Prostate gland (tissue), 2 donors: ENCODE measurements around the gene PAFAH2. TPM values are rescaled to one million over a fixed set of nuclear protein-coding genes. Genes with fewer than 3 reads are reported as not detected.

Experiments
- DNase-seq: peaks from one replicate; pipeline ENCODE4 v3.0.0-alpha.2; 2019; ENCODE audit warnings: low spot score
- H3K27ac ChIP-seq, 2 donors: fragments of 200-600 bp; sonication (generic); 2 replicates each; pipeline ENCODE4 v1.5.1; 2017 to 2019
- H3K27me3 ChIP-seq: fragments of 200-600 bp; sonication (generic); replicated peaks from 2 replicates; pipeline ENCODE4 v1.5.1; 2019; ENCODE audit not compliant: insufficient read depth
- H3K36me3 ChIP-seq, 2 donors: fragments of 200-600 bp; sonication (generic); 1 replicate in 1 of 2; 2 replicates in 1 of 2; pipeline versions ENCODE4 v1.5.1 to v1.8.1; 2017 to 2019
- H3K4me1 ChIP-seq: fragments of 200-600 bp; sonication (generic); replicated peaks from 2 replicates; pipeline ENCODE4 v1.5.1; 2019
- H3K4me3 ChIP-seq, 2 donors: fragments of 200-600 bp; sonication (generic); 2 replicates each; pipeline ENCODE4 v1.5.1; 2017 to 2019
- H3K9me3 ChIP-seq: fragments of 200-600 bp; sonication (generic); 2 replicates; pipeline ENCODE4 v1.5.1; 2017
- POLR2A ChIP-seq: fragments of 450-650 bp; IDR thresholded peaks from one replicate; pipeline ENCODE4 v1.6.1; 2016; ENCODE audit warnings: antibody characterized with exemption, mild to moderate bottlenecking
- POLR2AphosphoS5 ChIP-seq: sonication (generic); formaldehyde crosslinking; IDR thresholded peaks from one replicate; pipeline ENCODE4 v1.6.1; 2017; ENCODE audit warnings: antibody characterized with exemption
- WGBS: methylation state at CpG from one replicate; pipeline ENCODE4 v1.1.5; 2018; 5-methylcytosine and 5-hydroxymethylcytosine counted together
- intact Hi-C: fragments of 100-400 bp; cut with DNase I; formaldehyde crosslinking; loops from one replicate; pipeline ENCODE4 v1.14.2; 2022
- total RNA-seq, 2 donors: library from RNA; depleted of rRNA; stranded (reverse); fragments of >200 nt; gene quantifications; one replicate each; pipeline ENCODE4 v1.1.0, GENCODE V29; 2016
- TF ChIP-seq, protein P1 (sequence below), 4 experiments: fragments of 200-600 bp in 2 of 4; fragments of 450-650 bp in 2 of 4; sonication (generic) in 2 of 4; IDR thresholded peaks; 1 replicate in 3 of 4; 2 replicates in 1 of 4; pipeline ENCODE4 v1.5.1; 2016 to 2019; ENCODE audit warnings: antibody characterized with exemption in 4 of 4, mild to moderate bottlenecking in 2 of 4, moderate library complexity in 2 of 4

The PAFAH2 gene
- total RNA-seq, 2 donors from 2014 or later: 17.4 to 18.7 TPM

DNA sequence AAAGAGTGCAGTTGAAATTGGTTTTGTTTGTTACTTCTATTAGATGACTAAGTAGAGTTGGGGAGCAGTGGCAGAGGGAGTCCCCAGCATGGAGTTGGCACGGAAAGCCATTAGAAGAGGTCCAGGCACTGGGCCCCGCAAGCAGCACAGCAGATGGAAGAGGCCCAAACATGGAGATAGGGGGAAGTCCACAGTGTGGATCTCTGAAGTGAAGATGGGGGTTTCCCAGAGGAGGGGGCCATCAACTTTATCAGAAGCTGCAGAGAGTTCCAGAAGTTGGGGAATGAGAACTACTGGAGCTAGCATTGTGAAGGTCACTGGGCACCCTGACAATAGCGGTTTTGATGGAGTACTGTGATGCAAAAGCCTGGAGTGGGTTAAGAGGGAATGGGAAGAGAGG is 30.6 kb downstream of the PAFAH2 start:
- 95% methylated on average over 3 of the region's 3 CpGs for WGBS
- no peak for DNase-seq
- Histone ChIP-seq H3K9me3 (no peaks in the 10 kb centered on the region), H3K27me3 (no peaks in the 10 kb centered on the region), H3K4me3 (no peak overlapping the region), H3K36me3 (no peaks in the 10 kb centered on the region), H3K4me1 (no peaks in the 10 kb centered on the region), H3K27ac (no peak overlapping the region)
- intact Hi-C loops: no loop called here
- TF ChIP-seq POLR2AphosphoS5 (no peak), POLR2A (no peak)
- TF ChIP-seq, protein P1, sequence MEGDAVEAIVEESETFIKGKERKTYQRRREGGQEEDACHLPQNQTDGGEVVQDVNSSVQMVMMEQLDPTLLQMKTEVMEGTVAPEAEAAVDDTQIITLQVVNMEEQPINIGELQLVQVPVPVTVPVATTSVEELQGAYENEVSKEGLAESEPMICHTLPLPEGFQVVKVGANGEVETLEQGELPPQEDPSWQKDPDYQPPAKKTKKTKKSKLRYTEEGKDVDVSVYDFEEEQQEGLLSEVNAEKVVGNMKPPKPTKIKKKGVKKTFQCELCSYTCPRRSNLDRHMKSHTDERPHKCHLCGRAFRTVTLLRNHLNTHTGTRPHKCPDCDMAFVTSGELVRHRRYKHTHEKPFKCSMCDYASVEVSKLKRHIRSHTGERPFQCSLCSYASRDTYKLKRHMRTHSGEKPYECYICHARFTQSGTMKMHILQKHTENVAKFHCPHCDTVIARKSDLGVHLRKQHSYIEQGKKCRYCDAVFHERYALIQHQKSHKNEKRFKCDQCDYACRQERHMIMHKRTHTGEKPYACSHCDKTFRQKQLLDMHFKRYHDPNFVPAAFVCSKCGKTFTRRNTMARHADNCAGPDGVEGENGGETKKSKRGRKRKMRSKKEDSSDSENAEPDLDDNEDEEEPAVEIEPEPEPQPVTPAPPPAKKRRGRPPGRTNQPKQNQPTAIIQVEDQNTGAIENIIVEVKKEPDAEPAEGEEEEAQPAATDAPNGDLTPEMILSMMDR (IDR thresholded peaks at IDR 0.05): no peak

DNA sequence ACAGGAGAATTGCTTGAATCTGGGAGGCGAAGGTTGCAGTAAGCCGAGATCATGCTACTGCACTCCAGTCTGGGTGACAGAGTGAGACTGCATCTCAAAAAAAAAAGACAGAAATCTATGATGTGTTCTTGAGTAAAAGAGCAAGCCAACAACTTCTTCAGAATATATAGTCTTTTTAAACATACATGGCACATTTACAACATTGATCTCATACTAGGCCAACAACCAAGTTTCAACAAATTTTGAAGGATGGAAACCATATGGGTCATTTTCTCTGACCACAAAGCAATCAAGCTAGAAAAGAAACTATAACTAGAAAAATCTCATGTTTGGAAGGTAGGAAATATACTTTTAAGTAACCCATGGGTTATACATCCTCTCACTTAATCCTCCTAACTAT is 38.3 kb downstream of the PAFAH2 start:
- 87% methylated on average over 2 of the region's 2 CpGs for WGBS
- no peak overlapping the region for H3K4me3 ChIP-seq
- peaks cover 4 to 12% of the 10 kb centered on the region in 2 donors for H3K36me3 ChIP-seq
- H3K27me3 ChIP-seq: no peaks in the 10 kb centered on the region
- no peak for TF ChIP-seq POLR2AphosphoS5
- no peak for TF ChIP-seq POLR2A
- TF ChIP-seq, protein P1 (IDR thresholded peaks at IDR 0.05): no peak
- H3K4me1 ChIP-seq: no peaks in the 10 kb centered on the region
- no peaks in the 10 kb centered on the region for H3K9me3 ChIP-seq
- no peak for DNase-seq
- intact Hi-C loops: no loop called here
- H3K27ac ChIP-seq: no peak overlapping the region

DNA sequence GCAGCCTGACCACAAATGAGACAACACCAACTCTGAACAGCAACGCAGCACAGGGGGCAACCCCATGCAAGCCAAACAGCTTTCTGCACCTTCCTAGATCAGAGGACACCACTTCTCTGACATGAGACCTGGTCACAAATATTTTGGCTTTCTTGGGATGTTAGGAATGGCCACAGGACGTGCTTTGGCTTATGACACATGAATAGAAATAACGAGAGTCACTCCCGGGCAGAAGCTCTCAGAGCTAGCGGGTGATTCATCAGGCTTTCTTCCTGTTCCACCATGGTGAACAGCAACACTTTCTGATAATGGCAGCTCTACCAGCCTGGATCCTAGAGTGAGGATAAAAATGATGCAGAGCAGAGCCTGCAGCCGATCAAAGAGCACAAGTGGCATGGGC is 39.4 kb downstream of the PAFAH2 start:
- no peak overlapping the region for H3K4me3 ChIP-seq
- WGBS: 93% methylated on average over 6 of the region's 6 CpGs
- TF ChIP-seq POLR2AphosphoS5 (no peak), POLR2A (no peak)
- TF ChIP-seq, protein P1 (IDR thresholded peaks at IDR 0.05): no peak
- H3K36me3 ChIP-seq: peaks cover 4 to 12% of the 10 kb centered on the region in 2 donors
- H3K27ac ChIP-seq: no peak overlapping the region
- no peak for DNase-seq
- no peaks in the 10 kb centered on the region for H3K27me3 ChIP-seq
- no peaks in the 10 kb centered on the region for H3K4me1 ChIP-seq
- H3K9me3 ChIP-seq: no peaks in the 10 kb centered on the region
- intact Hi-C loops: no loop called here

DNA sequence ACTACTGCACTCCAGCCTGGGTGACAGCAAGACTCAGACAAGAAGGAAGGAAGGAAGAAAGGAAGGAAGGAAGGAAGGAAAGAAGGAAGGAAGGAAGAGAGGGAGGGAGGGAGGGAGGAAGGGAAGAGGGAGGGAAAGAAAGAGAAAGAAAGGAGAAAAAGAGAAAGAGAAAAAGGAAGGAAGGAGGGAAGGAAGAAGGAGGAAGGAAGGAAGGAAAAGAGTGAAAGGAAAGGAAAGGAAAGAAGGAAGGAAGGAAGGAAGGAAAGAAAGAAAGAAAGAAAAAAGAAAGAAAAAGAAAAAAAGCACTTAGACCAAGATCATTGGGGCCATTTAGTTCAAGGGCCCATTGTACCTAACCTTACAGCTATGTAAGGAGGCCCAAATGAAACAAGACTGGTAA is 42.3 kb downstream of the PAFAH2 start:
- H3K27me3 ChIP-seq: no peaks in the 10 kb centered on the region
- no peak for DNase-seq
- no peak overlapping the region for H3K4me3 ChIP-seq
- no peaks in the 10 kb centered on the region for H3K4me1 ChIP-seq
- H3K27ac ChIP-seq: no peak overlapping the region
- TF ChIP-seq POLR2AphosphoS5 (no peak), POLR2A (no peak)
- TF ChIP-seq, protein P1 (IDR thresholded peaks at IDR 0.05): no peak
- H3K36me3 ChIP-seq: peaks cover 0 to 4% of the 10 kb centered on the region in 2 donors
- intact Hi-C loops: no loop called here
- H3K9me3 ChIP-seq: no peaks in the 10 kb centered on the region

DNA sequence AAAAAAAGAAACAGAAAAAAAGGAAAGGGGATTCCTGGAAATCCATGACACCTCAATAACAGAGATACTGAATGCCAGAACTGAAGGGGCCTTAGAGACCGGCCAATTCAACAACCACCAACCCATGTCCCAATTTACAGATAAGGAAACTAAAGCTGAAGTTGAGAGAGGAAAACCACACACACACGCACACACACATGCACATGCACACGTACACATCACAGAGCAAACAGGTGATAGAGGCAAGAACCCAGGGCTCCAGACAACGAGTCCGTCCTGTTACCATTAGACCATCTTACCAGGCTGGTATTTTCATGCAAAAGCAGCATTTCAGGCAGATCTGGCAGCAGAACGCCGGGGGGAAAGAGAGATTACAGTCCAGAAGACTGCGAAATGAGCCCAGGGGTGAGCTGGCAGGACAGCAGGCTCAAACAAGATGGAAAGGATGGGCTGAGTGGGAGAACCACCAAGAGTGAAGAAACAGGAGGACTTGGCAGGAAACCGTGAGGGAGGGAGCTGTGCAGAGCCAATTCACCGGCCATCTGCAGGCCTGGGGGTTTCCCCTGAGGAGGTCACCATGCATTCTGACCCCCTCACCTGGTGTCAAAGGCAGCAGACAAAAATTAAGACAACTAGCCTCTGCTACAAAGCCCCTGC is 43.5 kb downstream of the PAFAH2 start:
- 81% methylated on average over 10 of the region's 10 CpGs for WGBS
- TF ChIP-seq, protein P1 (IDR thresholded peaks at IDR 0.05): no peak
- TF ChIP-seq POLR2A: no peak
- TF ChIP-seq POLR2AphosphoS5: no peak
- Histone ChIP-seq H3K36me3 (peaks cover 0 to 4% of the 10 kb centered on the region in 2 donors), H3K27ac (no peak overlapping the region), H3K9me3 (no peaks in the 10 kb centered on the region), H3K4me1 (no peaks in the 10 kb centered on the region), H3K4me3 (no peak overlapping the region), H3K27me3 (no peaks in the 10 kb centered on the region)
- no peak for DNase-seq
- intact Hi-C loops: no loop called here
